ENCODE data around the gene NADK2.

The NADK2 gene

GRCh38 chr5:36161361-36161760 is 80.4 kb downstream of the NADK2 start:
- Histone ChIP-seq H3K4me2 (ENCODE audit: low read length) (no peak overlapping the region), H3K79me2 (ENCODE audit: low read length) (peaks cover 16% of the 10 kb centered on the region; the same call in 1 of the 2 replicates), H3K27me3 (ENCODE audit: low read depth, low read length) (no peaks in the 10 kb centered on the region), H4K20me1 (ENCODE audit: insufficient read depth, low read length) (no peaks in the 10 kb centered on the region), H3K9ac (ENCODE audit: low read length) (no peak overlapping the region), H3K9me3 (ENCODE audit: insufficient read depth, low read length) (no peaks in the 10 kb centered on the region), H3K4me1 (ENCODE audit: low read length) (no peaks in the 10 kb centered on the region), H3K4me3 (ENCODE audit: low read length) (no peak overlapping the region), H3K36me3 (replicated peaks; ENCODE audit: low read depth, low read length) (peaks cover 23% of the 10 kb centered on the region), H2AFZ (ENCODE audit: low read depth, low read length) (no peak overlapping the region), H3K27ac (ENCODE audit: low read length) (no peak overlapping the region)
- no peak for TF ChIP-seq CTCF (IDR thresholded peaks at IDR 0.05; ENCODE audit: low read depth, low read length)
- TF ChIP-seq EZH2phosphoT487 (IDR thresholded peaks at IDR 0.05; ENCODE audit: low read depth) = no peak

DNA sequence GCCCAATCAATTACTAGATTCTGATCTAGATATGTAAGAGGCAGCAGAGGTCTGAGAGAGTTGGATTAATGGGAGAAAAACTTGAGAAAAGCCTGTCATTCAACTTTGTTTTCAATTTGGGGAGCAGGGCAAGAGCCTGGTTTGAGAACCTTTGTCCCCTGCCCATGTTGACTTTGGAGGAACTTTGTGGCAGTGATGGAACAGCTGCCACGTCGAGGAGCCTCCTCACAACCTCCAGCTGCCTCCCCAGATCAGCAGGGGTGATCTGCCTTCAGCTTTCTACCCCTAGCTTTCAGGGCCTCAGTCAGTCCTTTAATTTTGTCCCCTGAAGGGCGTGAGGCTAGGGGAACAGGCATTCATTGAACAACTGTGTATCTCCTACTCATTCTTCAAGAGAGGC is 81.1 kb downstream of the NADK2 start:
- H4K20me1 ChIP-seq (ENCODE audit: insufficient read depth, low read length) = no peaks in the 10 kb centered on the region
- H3K27ac ChIP-seq (ENCODE audit: low read length) = no peak overlapping the region
- no peaks in the 10 kb centered on the region for H3K27me3 ChIP-seq (ENCODE audit: low read depth, low read length)
- TF ChIP-seq EZH2phosphoT487 (IDR thresholded peaks at IDR 0.05; ENCODE audit: low read depth) (no peak), CTCF (IDR thresholded peaks at IDR 0.05; ENCODE audit: low read depth, low read length) (no peak)
- no peaks in the 10 kb centered on the region for H3K4me1 ChIP-seq (ENCODE audit: low read length)
- H3K9me3 ChIP-seq (ENCODE audit: insufficient read depth, low read length) = no peaks in the 10 kb centered on the region
- H3K36me3 ChIP-seq (replicated peaks; ENCODE audit: low read depth, low read length) = peaks cover 24% of the 10 kb centered on the region
- H2AFZ ChIP-seq (ENCODE audit: low read depth, low read length) = no peak overlapping the region
- H3K9ac ChIP-seq (ENCODE audit: low read length) = no peak overlapping the region
- no peak overlapping the region for H3K4me3 ChIP-seq (ENCODE audit: low read length)
- peaks cover 16% of the 10 kb centered on the region; the same call in 1 of the 2 replicates for H3K79me2 ChIP-seq (ENCODE audit: low read length)
- H3K4me2 ChIP-seq (ENCODE audit: low read length) = no peak overlapping the region

- Histone ChIP-seq H3K36me3 (replicated peaks; ENCODE audit: low read depth, low read length) (peaks cover 31% of the 10 kb centered on the region), H3K4me1 (ENCODE audit: low read length) (0 out of 2 replicates have a peak, but pooled peaks cover 2% of the 10 kb centered on the region), H3K4me2 (ENCODE audit: low read length) (no peak overlapping the region), H3K27ac (ENCODE audit: low read length) (no peak overlapping the region), H3K9me3 (ENCODE audit: insufficient read depth, low read length) (no peaks in the 10 kb centered on the region), H3K4me3 (ENCODE audit: low read length) (no peak overlapping the region), H2AFZ (ENCODE audit: low read depth, low read length) (no peak overlapping the region), H3K27me3 (ENCODE audit: low read depth, low read length) (no peaks in the 10 kb centered on the region), H3K79me2 (ENCODE audit: low read length) (peaks cover 25% of the 10 kb centered on the region), H3K9ac (ENCODE audit: low read length) (no peak overlapping the region), H4K20me1 (ENCODE audit: insufficient read depth, low read length) (no peaks in the 10 kb centered on the region)
- TF ChIP-seq EZH2phosphoT487 (IDR thresholded peaks at IDR 0.05; ENCODE audit: low read depth) = no peak
- TF ChIP-seq CTCF (IDR thresholded peaks at IDR 0.05; ENCODE audit: low read depth, low read length) = no peak
Observed at GRCh38 chr5:36158144-36158543, 83.6 kb downstream of the NADK2 start.

DNA sequence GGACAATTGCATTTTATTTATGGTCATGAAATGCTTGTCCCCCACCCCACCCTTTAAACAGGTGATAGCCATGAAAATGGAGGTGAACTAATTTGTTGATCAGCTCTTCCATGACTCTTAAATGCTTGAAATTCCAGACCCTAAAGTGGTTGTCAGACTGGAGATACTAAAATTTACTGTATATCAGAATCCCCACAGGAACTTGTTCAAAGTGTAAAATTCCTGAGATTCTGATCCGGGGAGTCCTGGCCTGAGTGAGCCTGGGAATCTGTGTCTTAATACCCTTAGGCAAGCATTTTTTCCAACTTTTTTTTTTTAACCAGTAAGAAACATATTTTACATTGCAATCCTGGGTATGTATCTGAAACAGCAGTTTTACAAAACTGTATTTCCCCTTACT is 85.1 kb downstream of the NADK2 start:
- H3K9ac ChIP-seq (ENCODE audit: low read length) = no peak overlapping the region
- H3K4me3 ChIP-seq (ENCODE audit: low read length) = no peak overlapping the region
- no peak overlapping the region for H3K27ac ChIP-seq (ENCODE audit: low read length)
- H3K9me3 ChIP-seq (ENCODE audit: insufficient read depth, low read length) = no peaks in the 10 kb centered on the region
- no peaks in the 10 kb centered on the region for H4K20me1 ChIP-seq (ENCODE audit: insufficient read depth, low read length)
- H3K4me2 ChIP-seq (ENCODE audit: low read length) = no peak overlapping the region
- TF ChIP-seq EZH2phosphoT487 (IDR thresholded peaks at IDR 0.05; ENCODE audit: low read depth) (no peak), CTCF (IDR thresholded peaks at IDR 0.05; ENCODE audit: low read depth, low read length) (no peak)
- peaks cover 37% of the 10 kb centered on the region for H3K79me2 ChIP-seq (ENCODE audit: low read length)
- H3K36me3 ChIP-seq (replicated peaks; ENCODE audit: low read depth, low read length) = peaks cover 24% of the 10 kb centered on the region
- no peak overlapping the region for H2AFZ ChIP-seq (ENCODE audit: low read depth, low read length)
- no peaks in the 10 kb centered on the region for H3K27me3 ChIP-seq (ENCODE audit: low read depth, low read length)
- H3K4me1 ChIP-seq (ENCODE audit: low read length) = 0 out of 2 replicates have a peak, but pooled peaks cover 2% of the 10 kb centered on the region

All from OCI-LY3 (cell line).